ENCODE data around the gene OSCAR.

Gene OSCAR

DNA sequence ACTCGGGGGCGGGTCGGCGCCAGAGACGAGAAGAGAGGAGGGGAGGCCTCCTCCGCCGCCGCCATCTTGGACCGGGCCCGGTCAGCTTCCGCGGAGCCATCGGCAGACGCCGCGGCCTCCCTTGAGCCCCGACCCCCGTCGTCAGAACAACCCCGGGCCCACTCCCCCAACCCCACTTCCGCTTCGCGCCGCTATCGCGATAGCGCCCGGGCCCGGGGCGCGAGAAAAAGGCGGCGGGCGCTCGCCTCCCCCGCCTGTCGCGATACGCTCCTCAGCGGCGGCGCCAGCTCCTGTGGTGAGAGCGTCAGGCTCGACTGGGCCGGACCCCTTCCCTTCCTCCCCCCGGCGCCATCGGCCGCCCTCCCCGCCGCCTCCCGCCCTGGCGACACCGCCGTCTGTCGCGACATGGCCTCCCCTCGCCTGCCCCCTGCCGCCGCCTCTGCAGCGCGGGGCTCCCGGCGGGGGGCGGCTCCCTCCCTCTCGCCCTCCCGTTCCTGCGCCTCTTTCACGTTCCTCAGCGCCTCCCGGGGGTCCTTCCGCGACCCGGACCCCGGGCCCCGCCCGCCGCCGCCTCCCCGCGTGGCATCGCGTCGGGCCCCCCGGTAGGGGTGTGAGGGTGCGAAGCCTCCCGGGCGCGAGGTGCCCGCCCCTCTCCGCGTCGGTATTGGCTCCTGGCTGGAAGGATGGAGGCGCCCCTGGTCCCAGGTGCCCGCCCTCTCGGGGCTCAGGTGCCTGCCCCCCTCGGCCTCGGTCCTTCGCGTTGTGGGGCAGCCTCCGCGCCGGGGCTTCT is 37.3 kb upstream of the OSCAR start, which contains the start of gene CNOT3:
Gene CNOT3, plus strand, starts transcription at position 64 of the 790 bp plus-strand sequence. CDS start 5,217 bp downstream, outside the sequence.
- Histone ChIP-seq H3K36me3 (peaks cover 45% of the 10 kb centered on the region), H3K4me3 (peak within 1 kb of the TSS; percentile 97), H3K4me2 (peak within 1 kb of the TSS; percentile 99), H3K4me1 (peaks cover 48% of the 10 kb centered on the region), H3K9ac (peak within 1 kb of the TSS; percentile 100), H3K27ac (peak within 1 kb of the TSS; percentile 99), H3K27me3 (no peaks in the 10 kb centered on the region), H4K20me1 (peaks cover 49% of the 10 kb centered on the region), H3K9me3 (no peaks in the 10 kb centered on the region)
- no peak for TF ChIP-seq Cebpa-rat (IDR thresholded peaks at IDR 0.05)

DNA sequence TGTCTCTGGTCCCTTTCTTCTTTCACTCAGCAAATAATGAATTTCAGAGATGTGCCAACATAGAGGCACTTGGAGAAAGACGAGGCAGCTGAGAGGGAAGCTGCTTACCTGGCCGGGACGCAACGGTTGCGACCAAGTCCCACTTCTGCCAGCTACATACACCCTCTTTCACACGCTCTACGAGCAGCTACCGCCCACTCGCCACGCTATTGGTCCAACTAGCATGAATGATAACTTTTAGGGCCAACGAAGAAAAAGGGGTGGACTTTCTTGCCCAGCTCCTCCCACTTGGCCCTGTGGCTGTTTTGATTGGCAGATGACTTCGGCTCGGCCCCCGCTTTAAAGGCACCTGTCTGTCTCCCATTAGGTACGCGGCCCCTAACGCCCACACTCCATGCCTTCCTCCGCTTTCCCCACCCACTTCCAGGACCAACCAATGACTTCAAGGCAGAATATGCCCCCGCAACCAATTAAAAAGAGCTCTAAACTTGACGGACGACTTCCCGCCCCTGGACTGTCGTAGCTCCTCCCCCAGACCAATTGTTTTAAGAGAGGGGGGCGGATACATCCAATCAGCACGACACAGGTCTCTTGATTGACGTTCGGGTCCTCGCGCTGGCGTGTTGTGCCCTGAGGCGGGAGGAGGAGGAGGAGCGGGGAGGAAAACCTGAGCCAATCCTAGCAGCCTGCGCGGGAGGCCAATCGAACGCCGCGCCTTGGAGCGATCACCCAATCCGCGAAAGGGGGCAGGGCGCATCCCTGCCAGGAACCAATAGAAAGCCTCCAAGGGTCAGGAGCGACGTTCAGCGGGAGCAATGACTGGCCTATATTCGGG is 36.5 kb upstream of the OSCAR start:
- Histone ChIP-seq H3K27me3 (no peaks in the 10 kb centered on the region), H3K27ac (peak overlapping the region; percentile 99), H3K36me3 (peaks cover 45% of the 10 kb centered on the region), H3K9me3 (no peaks in the 10 kb centered on the region), H3K4me3 (peak overlapping the region; percentile 97), H3K4me1 (peaks cover 48% of the 10 kb centered on the region), H3K9ac (peak overlapping the region; percentile 100), H4K20me1 (peaks cover 41% of the 10 kb centered on the region), H3K4me2 (peak overlapping the region; percentile 98)
- TF ChIP-seq Cebpa-rat (IDR thresholded peaks at IDR 0.05), result no peak

DNA sequence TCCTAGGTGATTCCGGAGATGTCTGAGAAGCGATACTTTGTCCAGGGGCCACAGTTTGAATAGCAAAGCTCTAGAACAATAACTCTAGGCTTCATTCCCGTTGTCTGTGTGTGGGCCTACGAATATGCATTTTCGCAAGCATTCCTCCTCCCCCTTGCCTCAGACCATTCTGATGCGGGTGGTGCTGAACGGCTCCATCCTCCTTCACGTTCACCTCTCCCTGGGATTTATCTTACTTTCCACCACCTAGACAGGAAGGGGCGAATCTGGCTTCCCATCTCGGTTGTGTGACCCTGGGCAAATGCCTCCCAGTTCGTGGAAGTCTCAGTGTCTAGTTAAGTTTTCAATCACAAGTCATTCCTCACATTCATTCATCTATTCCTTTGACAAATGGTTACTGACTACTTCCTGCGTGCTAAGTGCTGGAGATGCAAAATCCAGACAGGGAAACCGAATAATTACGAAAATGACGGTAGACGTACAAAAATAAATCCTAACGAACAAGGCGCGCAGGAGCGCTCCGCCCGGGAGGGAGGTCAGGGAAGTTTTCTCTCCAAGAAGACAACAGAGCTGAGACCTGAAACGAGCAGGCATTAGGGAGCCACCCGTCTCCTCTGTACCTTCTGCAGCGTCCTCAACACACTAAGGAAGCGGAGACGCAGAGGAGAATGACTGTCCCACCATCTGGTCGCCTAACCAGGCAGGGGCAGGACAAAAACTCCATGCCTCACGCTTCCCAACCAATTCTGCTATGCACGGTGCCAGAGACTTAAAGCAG is 35.7 kb upstream of the OSCAR start:
- Histone ChIP-seq H3K36me3 (peaks cover 45% of the 10 kb centered on the region), H3K9me3 (no peaks in the 10 kb centered on the region), H3K27ac (no peak overlapping the region; the same call in 1 of the 2 replicates), H4K20me1 (peaks cover 36% of the 10 kb centered on the region), H3K9ac (peak overlapping the region; percentile 76), H3K4me2 (peak overlapping the region; percentile 98), H3K4me3 (peak overlapping the region; percentile 70), H3K4me1 (peaks cover 46% of the 10 kb centered on the region), H3K27me3 (no peaks in the 10 kb centered on the region)
- no peak for TF ChIP-seq Cebpa-rat (IDR thresholded peaks at IDR 0.05)

DNA sequence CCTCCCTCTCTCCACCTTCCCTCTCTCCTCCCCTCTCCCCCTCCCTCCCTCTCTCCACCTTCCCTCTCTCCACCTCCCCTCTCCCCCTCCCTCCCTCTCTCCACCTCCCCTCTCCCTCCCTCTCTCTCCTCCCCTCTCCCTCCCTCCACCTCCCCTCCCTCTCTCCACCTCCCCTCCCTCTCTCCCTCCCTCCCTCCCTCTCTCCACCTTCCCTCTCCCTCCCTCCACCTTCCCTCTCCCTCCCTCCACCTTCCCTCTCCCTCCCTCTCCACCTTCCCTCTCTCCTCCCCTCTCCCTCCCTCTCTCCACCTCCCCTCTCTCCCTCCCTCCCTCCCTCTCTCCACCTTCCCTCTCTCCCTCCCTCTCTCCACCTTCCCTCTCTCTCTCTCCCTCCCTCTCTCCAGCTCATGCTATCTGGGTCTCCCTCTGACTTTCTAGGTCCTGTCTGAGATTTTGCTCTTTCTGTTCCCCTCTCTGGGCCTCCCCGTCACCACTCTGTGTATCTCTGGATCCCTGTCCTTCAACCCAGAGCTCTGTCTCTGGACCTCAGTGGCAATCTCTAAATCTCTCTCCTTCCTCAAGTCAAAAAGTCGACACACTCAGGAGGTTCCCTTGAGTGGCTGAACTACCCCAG is 33.5 kb upstream of the OSCAR start:
- Histone ChIP-seq H3K4me2 (no peak overlapping the region), H3K9me3 (no peaks in the 10 kb centered on the region), H3K27me3 (no peaks in the 10 kb centered on the region), H3K9ac (no peak overlapping the region), H3K4me3 (no peak overlapping the region), H4K20me1 (peaks cover 18% of the 10 kb centered on the region), H3K36me3 (peaks cover 45% of the 10 kb centered on the region), H3K27ac (no peak overlapping the region), H3K4me1 (peaks cover 24% of the 10 kb centered on the region)
- no peak for TF ChIP-seq Cebpa-rat (IDR thresholded peaks at IDR 0.05)

DNA sequence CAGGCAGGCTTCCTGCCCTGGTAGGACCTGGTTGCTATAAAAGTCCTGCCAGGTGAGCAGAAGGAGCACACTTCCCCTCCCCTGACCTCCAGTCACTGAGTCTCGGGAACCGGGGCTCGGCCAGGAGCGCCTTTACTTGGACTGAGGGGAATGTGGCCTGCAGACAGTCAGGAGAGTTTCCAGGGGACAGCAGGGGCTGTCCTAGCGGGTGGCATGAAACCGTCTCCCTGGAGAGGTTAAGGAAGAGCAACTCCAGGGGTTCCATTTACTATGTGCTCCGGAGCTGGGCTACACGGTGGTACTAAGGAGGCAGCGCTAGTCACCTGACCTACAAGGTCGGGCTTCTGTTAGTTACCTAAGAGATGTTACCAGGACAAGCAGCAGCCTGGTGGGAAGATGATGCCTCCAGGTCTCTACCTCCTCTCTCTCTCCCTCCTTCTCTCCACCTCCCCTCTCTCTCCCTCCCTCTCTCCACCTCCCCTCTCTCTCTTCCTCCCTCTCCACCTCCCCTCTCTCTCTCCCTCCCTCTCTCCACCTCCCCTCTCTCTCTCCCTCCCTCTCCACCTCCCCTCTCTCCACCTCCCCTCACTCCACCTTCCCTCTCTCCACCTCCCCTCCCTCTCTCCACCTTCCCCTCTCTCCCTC is 32.8 kb upstream of the OSCAR start:
- H3K27ac ChIP-seq, result no peak overlapping the region
- peaks cover 12% of the 10 kb centered on the region for H4K20me1 ChIP-seq
- no peak for TF ChIP-seq Cebpa-rat (IDR thresholded peaks at IDR 0.05)
- H3K9ac ChIP-seq, result no peak overlapping the region
- H3K27me3 ChIP-seq, result no peaks in the 10 kb centered on the region
- H3K4me1 ChIP-seq, result peaks cover 18% of the 10 kb centered on the region
- H3K9me3 ChIP-seq, result no peaks in the 10 kb centered on the region
- peaks cover 49% of the 10 kb centered on the region for H3K36me3 ChIP-seq
- H3K4me3 ChIP-seq, result no peak overlapping the region
- H3K4me2 ChIP-seq, result no peak overlapping the region; the same call in 1 of the 2 replicates

DNA sequence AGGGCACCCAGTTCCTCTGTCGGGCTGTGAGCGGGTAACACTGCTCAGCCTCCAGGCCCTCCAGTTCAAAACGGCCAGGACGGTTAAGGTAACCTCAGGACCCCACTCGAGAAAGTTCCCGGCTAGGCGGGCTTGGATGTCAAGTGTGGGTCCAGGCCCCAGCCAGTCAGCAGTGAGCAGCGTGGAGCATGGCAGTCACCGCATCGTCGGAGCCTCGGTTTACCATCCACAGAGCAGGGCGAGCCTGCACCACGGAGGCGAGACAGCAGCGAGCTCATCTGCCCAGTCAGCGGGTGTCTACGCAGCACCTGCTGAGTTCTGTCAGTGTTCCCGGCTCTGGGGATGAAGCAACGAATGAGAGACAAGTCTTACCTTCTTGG is 29.0 kb upstream of the OSCAR start:
- Histone ChIP-seq H3K9me3 (no peaks in the 10 kb centered on the region), H3K36me3 (peaks cover 88% of the 10 kb centered on the region), H3K27ac (no peak overlapping the region), H4K20me1 (0 out of 2 replicates have a peak, but pooled peaks cover 7% of the 10 kb centered on the region), H3K4me2 (no peak overlapping the region), H3K4me3 (no peak overlapping the region), H3K27me3 (no peaks in the 10 kb centered on the region), H3K4me1 (0 out of 2 replicates have a peak, but pooled peaks cover 5% of the 10 kb centered on the region), H3K9ac (no peak overlapping the region)
- no peak for TF ChIP-seq Cebpa-rat (IDR thresholded peaks at IDR 0.05)

DNA sequence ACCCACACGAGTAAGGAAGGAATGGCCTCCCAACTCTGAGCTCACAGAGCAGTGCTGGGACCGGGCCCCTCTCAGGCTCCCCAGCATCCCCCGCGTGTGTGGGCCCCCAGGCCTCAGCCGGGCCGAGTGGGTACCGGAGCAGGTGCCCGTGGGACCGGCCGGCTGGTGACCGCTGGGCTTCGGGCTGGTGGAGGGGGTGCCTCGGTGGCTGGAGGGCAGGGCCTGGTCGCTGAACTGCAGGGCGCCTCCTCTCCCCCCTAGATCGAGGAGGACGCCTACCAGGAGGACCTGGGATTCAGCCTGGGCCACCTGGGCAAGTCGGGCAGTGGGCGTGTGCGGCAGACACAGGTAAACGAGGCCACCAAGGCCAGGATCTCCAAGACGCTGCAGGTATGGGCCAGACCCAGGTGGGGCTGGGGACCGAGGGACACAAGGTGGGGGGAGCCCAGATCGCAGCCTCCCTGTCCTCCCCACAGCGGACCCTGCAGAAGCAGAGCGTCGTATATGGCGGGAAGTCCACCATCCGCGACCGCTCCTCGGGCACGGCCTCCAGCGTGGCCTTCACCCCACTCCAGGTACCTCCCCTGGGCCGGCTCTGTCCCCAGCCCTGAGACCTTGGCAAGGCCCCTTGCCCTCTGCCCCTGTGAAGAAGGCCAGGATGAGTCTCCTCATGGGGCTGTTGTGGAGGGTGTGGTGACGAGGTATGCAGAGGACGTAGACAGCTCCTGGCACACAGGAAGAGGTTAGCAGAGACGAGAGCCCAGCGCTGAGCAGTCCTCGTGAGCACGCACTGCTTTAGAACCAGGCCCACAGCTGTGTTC is 28.4 kb upstream of the OSCAR start:
- H3K4me1 ChIP-seq, result 0 out of 2 replicates have a peak, but pooled peaks cover 5% of the 10 kb centered on the region
- no peak for TF ChIP-seq Cebpa-rat (IDR thresholded peaks at IDR 0.05)
- no peak overlapping the region for H3K4me2 ChIP-seq
- H4K20me1 ChIP-seq, result 0 out of 2 replicates have a peak, but pooled peaks cover 7% of the 10 kb centered on the region
- no peaks in the 10 kb centered on the region for H3K27me3 ChIP-seq
- H3K36me3 ChIP-seq, result peaks cover 94% of the 10 kb centered on the region
- H3K27ac ChIP-seq, result no peak overlapping the region
- H3K9ac ChIP-seq, result no peak overlapping the region
- H3K4me3 ChIP-seq, result no peak overlapping the region
- no peaks in the 10 kb centered on the region for H3K9me3 ChIP-seq

DNA sequence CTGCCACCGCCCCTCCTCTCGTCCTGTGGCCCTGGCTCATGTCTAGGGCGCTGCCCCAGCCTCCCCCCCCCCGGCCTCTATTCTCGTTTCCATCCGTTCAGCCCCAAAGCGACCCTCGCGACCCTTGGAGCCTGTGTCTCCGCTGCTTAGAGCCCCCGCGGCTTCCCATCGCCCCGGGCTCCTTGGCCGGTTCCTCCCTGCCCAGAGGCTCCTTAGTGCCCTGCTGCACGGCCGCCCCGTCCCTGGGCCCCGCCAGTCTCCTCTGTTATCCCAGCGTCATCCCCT is 27.8 kb upstream of the OSCAR start:
- TF ChIP-seq Cebpa-rat (IDR thresholded peaks at IDR 0.05), result no peak
- no peak overlapping the region for H3K27ac ChIP-seq
- no peaks in the 10 kb centered on the region for H3K27me3 ChIP-seq
- peaks cover 99% of the 10 kb centered on the region for H3K36me3 ChIP-seq
- no peak overlapping the region for H3K4me2 ChIP-seq
- H3K4me1 ChIP-seq, result 0 out of 2 replicates have a peak, but pooled peaks cover 3% of the 10 kb centered on the region
- 0 out of 2 replicates have a peak, but pooled peaks cover 7% of the 10 kb centered on the region for H4K20me1 ChIP-seq
- no peak overlapping the region for H3K4me3 ChIP-seq
- no peaks in the 10 kb centered on the region for H3K9me3 ChIP-seq
- H3K9ac ChIP-seq, result no peak overlapping the region
